GM18870 (cell line): ENCODE results near the gene HOXB9.

ENCODE experiments used
- ATAC-seq: cut with Tn5 transposase; IDR thresholded peaks from one replicate; pipeline ENCODE4 v1.9.1; 2021; ENCODE audit warnings: moderate library complexity; ENCODE audit not compliant: unreplicated experiment

Gene HOXB9

DNA sequence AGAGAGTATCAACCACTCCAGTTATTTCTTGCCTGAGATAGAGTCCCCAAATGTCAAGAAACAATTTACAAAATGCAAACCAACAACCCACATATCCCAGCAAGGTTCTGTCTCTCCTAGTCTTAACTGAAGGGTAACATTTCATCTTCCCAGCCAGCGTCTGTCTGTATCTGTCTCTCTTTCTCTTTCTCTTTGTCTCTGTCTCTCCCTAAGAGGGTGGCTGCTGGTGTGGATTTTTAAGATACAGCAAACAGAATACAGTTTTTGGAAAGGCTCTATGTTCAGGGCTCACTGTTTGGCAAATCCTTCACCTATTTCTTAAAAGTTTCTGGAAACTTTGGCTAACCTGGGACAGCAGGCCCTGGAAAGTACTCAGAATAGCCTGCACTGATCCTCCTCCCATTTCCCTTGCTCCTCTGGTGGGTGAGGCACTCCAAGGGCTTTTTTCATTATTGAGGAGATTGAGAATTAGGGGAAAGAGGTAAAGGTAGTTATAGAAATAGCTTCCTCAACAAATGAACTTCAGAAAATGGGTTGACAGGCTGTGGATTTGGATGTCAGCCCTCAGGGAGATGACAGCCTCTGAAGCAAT lies 54.2 kb downstream of the HOXB9 start:
- ATAC-seq: no peak
